Heart right ventricle (tissue), 16 donors: ENCODE measurements around the gene CSMD2. TPM values are rescaled to one million over a fixed set of nuclear protein-coding genes. Genes with fewer than 3 reads are reported as not detected.

Experiments
- ATAC-seq, 8 donors: fragments of 200-7000 bp; cut with Tn5 transposase; one replicate each; pipeline ENCODE4 v1.9.1; 2020; ENCODE audit warnings: mild to moderate bottlenecking in 8 of 8, moderate library complexity in 8 of 8, moderate number of reproducible peaks in 1 of 8
- DNase-seq, 2 donors: peaks; one replicate each; pipeline ENCODE4 v3.0.0-alpha.2; 2020
- H3K27ac ChIP-seq, 10 donors: fragments of 200-600 bp; sonication (generic) in 2 of 10; one replicate each; pipeline versions ENCODE4 v1.5.0 to v1.8.0; 2020 to 2022; ENCODE audit warnings: mild to moderate bottlenecking in 3 of 10
- H3K27me3 ChIP-seq, 7 donors: fragments of 200-600 bp; one replicate each; pipeline ENCODE4 v1.8.0; 2021 to 2022; ENCODE audit warnings: mild to moderate bottlenecking in 2 of 7
- H3K36me3 ChIP-seq, 9 donors: fragments of 200-600 bp; sonication (generic) in 1 of 9; one replicate each; pipeline versions ENCODE4 v1.5.0 to v1.8.0; 2020 to 2022; ENCODE audit warnings: mild to moderate bottlenecking in 2 of 9
- H3K4me1 ChIP-seq, 9 donors: fragments of 200-600 bp; sonication (generic) in 1 of 9; one replicate each; pipeline versions ENCODE4 v1.5.0 to v1.8.0; 2020 to 2022; ENCODE audit warnings: mild to moderate bottlenecking in 4 of 9
- H3K4me3 ChIP-seq, 10 donors: fragments of 200-600 bp; sonication (generic) in 2 of 10; one replicate each; pipeline versions ENCODE4 v1.5.0 to v1.8.0; 2020 to 2022; ENCODE audit warnings: mild to moderate bottlenecking in 7 of 10, moderate library complexity in 2 of 10
- H3K9me3 ChIP-seq, 11 donors: fragments of 200-600 bp in 10 of 11; sonication (generic) in 2 of 11; one replicate each; pipeline versions ENCODE4 v1.5.0 to v1.8.0; 2013 to 2022; ENCODE audit warnings: mild to moderate bottlenecking in 2 of 11, control low read depth in 1 of 11, moderate library complexity in 1 of 11
- CTCF ChIP-seq, 9 donors: fragments of 200-600 bp; sonication (generic) in 2 of 9; IDR thresholded peaks; one replicate each; pipeline versions ENCODE4 v1.5.0 to v1.8.0; 2021 to 2022; ENCODE audit warnings: antibody characterized with exemption in 9 of 9, mild to moderate bottlenecking in 5 of 9, moderate library complexity in 1 of 9
- WGBS, 2 donors: extraction: QIAGEN DNeasy Blood & Tissue Kit; methylation state at CpG; one replicate each; pipeline ENCODE4 v1.1.7; 2013; ENCODE audit warnings: inconsistent platforms in 1 of 2; 5-methylcytosine and 5-hydroxymethylcytosine counted together
- intact Hi-C, 10 donors: fragments of 100-400 bp; cut with DNase I; formaldehyde crosslinking; loops; one replicate each; pipeline versions ENCODE4 v1.11.1 to v1.14.2; 2022
- polyA plus RNA-seq, 2 donors: library from polyadenylated mRNA; stranded (reverse); fragments of 200-250 nt; gene quantifications; one replicate each; pipeline ENCODE4 v1.2.3, GENCODE V29; 2013
- total RNA-seq, 10 donors: library from RNA; stranded (reverse); fragmentation: NEBNext Ultra II Directional in 3 of 10; extraction: Animal tissue kit (Norgen Biotek cat#: 25700) in 3 of 10; gene quantifications; one replicate each; pipeline versions ENCODE4 v1.2.1 to v1.2.4, GENCODE V29; 2021 to 2023
- donor health status: Arrhythmogenic right ventricular cardiomyopathy.
- donor health status: ischemic (EF 13 %, LVEDD 7.1; RV severe dilation, severe dysfunction).
- donor health status: healthy with polysubstance abuse.
- donor health status: DM: no; HTN: yes; CAD: no.
- donor health status: DM: no; HTN: no; CAD: no.
- donor health status: ischemic (EF 25% LVEDD 6.9; RV normal size, moderate dysfunction).
- donor health status: ischemic (EF 25% LVEDD 5.7; RV mildly dilated, moderate dysfunction).
- donor health status: healthy.
- donor health status: DM: yes; HTN: yes; CAD: no.
- donor health status: Ischemic cardiomyopathy.
- donor health status: ischemic (EF 35%, LVEDD 5.7; RV mildly dilated, moderate dysfunction).
- donor health status: nonischemic (EF 11% LVEDD 7.7; RV severe dilation, severe dysfunction).
- donor health status: DM: yes; HTN: yes; CAD: no.
- donor health status: PGD.
- donor health status: ischemic (EF 29% LVEDD 5.4; RV normal size, mild dysfunction).
- donor health status: nonischemic (EF 23%, LVEDD 6.1; RV moderate dilation, normal function).

CSMD2 gene
- total and polyA plus RNA-seq, 12 donors: 0.04 to 0.97 (median 0.14) TPM; not detected in 1

DNA sequence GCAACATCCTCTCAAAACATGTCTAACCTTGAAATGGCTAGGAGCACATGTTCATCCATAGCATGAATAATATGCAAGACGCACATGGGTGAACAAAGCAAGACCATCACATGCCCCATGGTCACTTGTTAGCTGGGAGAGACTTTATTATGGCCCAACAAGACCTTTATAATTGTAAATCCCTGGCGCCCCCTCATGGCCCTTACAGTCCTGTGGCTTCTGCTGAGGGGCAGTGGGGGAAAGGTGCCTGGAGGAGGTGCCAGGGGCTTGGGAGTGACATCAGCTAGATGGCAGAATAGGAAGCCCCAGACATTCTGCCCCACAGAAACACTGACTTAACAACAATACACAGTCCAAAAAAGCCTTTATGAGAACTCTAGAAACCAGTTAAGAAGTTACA lies 51.7 kb downstream of the CSMD2 start:
- Histone ChIP-seq H3K36me3 (no peaks in the 10 kb centered on the region), H3K4me1 (no peaks in the 10 kb centered on the region), H3K4me3 (no peak overlapping the region), H3K27ac (no peak overlapping the region), H3K9me3 (peaks cover 0 to 37% (median 16%) of the 10 kb centered on the region in 11 donors), H3K27me3 (peaks cover 0 to 5% (median 0%) of the 10 kb centered on the region in 7 donors)
- ATAC-seq (peak in 3 of 8 donors; percentile 37 to 59 (median 51)), DNase-seq (no peak)
- intact Hi-C loops: loop anchor here in 8 of 10 donors (5.0 to 10.0 kb wide), 8 partner anchors 236 to 631 kb away; no protein-coding TSS in a partner anchor
- 45 to 46% methylated on average over 2 of the region's 2 CpGs for WGBS, 2 donors
- peak in 4 of 9 donors; percentile 16 to 42 (median 30) for TF ChIP-seq CTCF (IDR thresholded peaks at IDR 0.05)

- TF ChIP-seq CTCF (IDR thresholded peaks at IDR 0.05): no peak
- no peak for DNase-seq
- Histone ChIP-seq H3K9me3 (no peaks in the 10 kb centered on the region), H3K4me1 (no peaks in the 10 kb centered on the region), H3K4me3 (no peak overlapping the region), H3K36me3 (no peaks in the 10 kb centered on the region), H3K27me3 (peaks cover 0 to 19% (median 6%) of the 10 kb centered on the region in 7 donors), H3K27ac (no peak overlapping the region)
- WGBS, 2 donors: 80 to 85% methylated on average over 3 of the region's 3 CpGs
- no peak for ATAC-seq
- intact Hi-C loops: no loop called here
These were observed 56.3 kb downstream of the CSMD2 start for GRCh38 chr1:34108711-34109110.

DNA sequence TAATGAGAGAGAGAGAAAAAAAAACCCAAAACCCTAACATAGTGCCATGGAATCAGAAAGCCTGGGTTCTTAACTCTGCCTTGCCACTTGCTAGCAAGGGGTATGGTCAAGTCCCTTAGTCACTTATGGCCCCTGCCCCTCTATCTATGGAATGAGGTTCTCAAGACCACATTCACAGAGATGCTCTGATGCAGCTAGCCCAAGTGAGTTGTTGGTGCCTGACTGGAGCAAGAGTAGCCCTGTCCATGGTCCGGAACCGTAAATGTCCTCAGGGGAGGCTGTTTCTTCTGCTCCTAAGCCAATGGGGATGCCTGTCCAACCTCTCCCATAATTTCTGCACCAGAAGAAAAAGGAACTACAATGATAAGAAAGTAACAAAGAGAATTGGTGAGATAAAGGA lies 56.8 kb downstream of the CSMD2 start:
- Histone ChIP-seq H3K4me1 (no peaks in the 10 kb centered on the region), H3K9me3 (no peaks in the 10 kb centered on the region), H3K27me3 (peaks cover 0 to 20% (median 6%) of the 10 kb centered on the region in 7 donors), H3K36me3 (no peaks in the 10 kb centered on the region), H3K27ac (no peak overlapping the region), H3K4me3 (no peak overlapping the region)
- intact Hi-C loops: no loop called here
- DNase-seq (no peak), ATAC-seq (no peak)
- WGBS, 2 donors: 73 to 80% methylated on average over 2 of the region's 2 CpGs
- no peak for TF ChIP-seq CTCF (IDR thresholded peaks at IDR 0.05)

DNA sequence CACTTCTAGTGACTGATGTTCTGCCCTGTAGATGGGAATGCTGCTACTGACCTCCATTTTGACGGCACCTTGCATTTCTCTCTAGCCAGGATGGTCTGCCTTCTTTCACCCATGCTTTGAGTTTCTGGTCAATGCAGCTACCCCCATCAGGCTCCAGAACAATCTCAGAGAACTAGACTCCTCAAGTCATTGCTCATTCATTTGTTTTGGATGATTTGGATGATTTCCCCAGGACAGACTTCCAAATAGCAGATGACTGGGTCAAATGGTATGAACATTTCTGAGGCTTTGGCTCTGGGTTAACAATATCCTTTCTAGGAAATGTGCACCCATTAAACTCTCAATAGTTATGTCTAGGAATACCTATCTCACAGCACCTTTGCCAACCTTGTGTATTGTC lies 63.9 kb downstream of the CSMD2 start:
- intact Hi-C loops: no loop called here
- Histone ChIP-seq H3K27me3 (peaks cover 0 to 21% (median 0%) of the 10 kb centered on the region in 7 donors), H3K36me3 (no peaks in the 10 kb centered on the region), H3K4me1 (no peaks in the 10 kb centered on the region), H3K9me3 (no peaks in the 10 kb centered on the region), H3K4me3 (no peak overlapping the region), H3K27ac (no peak overlapping the region)
- 90 to 97% methylated on average over 1 of the region's 1 CpG for WGBS, 2 donors
- ATAC-seq: no peak
- DNase-seq: no peak
- no peak for TF ChIP-seq CTCF (IDR thresholded peaks at IDR 0.05)
